ENCODE results near the gene SIGLEC5.

Gene SIGLEC5

GRCh38 chr19:51587264-51588191 is 42.7 kb downstream of the SIGLEC5 start:
- no peak for DNase-seq

DNA sequence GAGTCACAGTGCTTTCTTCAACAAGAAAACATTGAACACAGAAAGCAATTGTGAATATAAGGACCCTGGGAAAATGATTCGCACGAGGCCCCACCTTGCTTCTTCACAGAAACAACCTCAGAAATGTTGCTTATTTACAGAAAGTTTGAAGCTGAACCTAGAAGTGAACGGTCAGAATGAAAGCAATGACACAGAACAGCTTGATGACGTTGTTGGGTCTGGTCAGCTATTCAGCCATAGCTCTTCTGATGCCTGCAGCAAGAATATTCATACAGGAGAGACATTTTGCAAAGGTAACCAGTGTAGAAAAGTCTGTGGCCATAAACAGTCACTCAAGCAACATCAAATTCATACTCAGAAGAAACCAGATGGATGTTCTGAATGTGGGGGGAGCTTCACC is 43.4 kb downstream of the SIGLEC5 start:
- DNase-seq: no peak

DNA sequence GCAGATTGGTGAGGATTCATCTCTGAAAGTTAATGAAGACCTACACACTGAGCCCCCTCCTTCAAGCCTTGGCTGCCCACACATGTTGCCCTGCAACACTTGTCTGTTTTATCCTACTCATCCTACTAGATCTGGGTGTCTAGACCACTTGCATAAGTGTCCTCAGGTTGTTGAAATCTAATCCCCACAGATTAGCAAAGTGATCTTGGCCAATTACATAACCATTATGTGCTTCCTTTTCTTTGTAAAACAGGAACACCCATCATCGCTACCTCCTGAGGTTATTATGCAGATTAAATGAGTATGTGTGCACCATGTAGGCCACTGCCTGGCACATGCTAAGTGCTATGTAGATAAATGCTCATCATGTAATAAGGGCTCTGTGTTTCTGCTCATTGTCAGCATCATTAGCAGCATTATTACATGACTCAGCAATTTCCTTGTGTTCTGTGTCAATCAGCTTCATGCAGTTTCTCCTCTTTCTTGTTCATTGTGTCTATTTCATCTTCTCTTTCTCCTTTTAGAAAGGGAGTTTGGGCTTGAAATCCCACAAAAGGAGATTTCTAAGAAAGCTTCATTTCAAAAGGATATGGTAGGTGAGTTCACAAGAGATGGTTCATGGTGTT is 44.0 kb downstream of the SIGLEC5 start:
- peak; percentile 76 for DNase-seq

DNA sequence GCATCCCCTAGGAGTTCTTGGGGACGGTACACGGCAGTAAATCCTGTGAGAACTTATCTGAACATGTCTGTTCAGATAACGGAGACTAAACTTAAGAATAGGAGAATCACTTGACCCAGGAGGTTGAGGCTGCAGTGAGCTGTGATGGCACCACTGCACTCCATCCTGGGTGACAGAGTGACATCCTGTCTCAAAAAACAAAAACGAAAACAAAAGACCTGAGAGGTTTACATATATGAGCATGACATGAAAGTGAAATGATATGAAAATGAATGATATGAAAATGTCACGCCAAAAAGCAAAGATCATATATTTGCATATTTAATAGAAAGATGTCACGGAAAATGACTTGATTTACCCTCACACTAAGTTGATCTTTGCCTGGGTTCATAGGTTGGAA is 53.4 kb downstream of the SIGLEC5 start:
- no peak for DNase-seq

DNA sequence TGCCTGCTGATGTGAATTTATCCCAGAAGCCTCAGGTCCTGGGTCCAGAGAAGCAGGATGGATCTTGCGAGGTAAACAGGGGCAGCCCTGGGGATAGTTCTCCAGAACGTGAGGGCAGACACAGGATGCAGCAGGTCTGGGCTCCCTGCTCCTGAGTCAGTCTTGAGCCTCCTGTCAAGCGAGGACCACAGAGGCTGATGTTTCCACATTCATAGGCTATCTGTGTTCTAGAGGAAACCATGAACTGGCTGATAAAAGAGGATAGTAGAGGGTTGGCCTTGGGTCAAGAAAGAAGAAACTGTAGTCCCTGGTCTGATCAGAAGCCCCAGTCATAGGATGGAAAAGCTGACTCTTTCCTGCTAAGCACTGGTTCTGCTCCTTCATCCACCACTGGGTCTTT is 56.9 kb downstream of the SIGLEC5 start:
- peak; percentile 90 for DNase-seq

GRCh38 chr19:51572908-51573307 is 57.3 kb downstream of the SIGLEC5 start:
- no peak for DNase-seq

DNA sequence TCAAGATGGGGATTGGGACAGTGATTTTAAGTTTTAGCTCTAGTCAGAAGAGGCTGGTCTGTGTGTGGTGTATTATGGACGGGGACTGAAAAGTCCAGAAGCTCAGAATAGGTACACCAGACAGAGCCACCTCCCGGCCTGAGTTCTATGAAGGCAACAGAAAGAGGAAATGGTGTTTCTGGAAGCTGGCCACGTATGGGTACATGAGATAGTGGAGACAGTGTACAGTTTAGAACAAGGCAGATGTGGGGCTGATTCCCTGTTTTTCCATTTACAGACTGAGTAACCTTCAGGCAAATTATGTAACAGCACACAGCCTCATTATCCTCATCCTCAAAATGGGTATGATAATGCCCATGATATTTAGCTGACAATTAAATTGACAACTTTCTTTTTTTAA is 57.8 kb downstream of the SIGLEC5 start:
- DNase-seq: peak; percentile 91

DNA sequence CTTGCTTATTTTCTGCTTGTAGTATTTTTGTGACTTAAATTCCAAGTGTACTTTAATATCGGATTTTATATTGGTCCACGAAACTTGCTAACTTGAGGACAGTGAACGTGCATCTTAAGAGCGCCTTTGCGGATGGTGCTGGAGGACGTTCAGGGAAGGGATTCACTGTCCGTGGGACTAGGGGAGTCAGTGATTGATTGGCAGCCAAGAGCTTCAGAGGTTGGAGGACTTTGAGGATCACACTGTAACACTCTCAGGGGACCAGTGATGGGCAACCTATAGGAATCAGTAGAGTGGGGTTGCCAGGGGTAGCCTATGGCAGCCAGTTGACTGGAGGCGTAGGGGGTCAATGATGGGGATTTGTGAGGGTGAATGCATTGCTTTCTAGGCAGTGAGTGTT is 58.6 kb downstream of the SIGLEC5 start:
- DNase-seq: peak; percentile 37

- peak; percentile 98 for DNase-seq
These were observed 59.1 kb downstream of the SIGLEC5 start, which contains the start of gene ZNF175 for GRCh38 chr19:51570962-51571575. ZNF175 (plus strand) TSS chr19:51571283; CDS start chr19:51573330, 2,047 bp downstream.

DNA sequence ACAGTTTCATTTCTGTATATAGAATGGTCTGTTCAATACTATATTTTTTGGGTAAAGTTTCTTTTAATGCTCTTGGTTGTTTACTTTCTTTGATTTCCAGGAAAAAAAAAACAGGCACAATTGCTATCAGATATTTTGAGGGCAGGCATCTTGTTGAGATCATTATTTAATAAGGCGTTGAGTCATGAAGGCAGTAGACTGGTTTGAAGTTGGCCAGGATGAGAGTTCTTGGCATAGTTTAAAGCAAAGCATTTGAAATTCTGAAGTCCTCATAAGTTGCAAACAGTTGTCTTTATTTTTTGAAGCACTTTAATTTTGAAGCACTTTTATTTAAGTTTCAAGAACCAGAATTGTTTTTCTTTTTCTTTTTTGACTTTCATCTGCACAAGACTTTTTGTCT is 61.7 kb downstream of the SIGLEC5 start:
- no peak for DNase-seq

DNA sequence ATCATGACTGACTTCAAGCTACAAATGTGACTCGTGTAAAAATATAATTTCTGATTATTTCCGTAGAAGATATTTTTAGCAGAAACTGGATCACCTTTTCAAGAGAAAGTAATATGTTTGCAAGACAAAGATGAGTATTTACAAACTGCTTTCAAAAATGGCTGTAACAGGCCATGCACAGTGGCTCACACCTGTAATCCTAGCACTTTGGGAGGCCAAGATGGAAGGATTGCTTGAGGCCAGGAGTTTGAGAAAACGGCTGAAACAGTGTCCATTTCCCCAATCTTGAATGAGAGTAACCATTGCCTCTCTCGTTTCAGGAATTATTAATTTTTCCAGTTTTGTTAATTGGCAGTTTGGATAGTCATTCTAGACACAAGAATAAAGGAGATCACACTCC is 62.6 kb downstream of the SIGLEC5 start:
- no peak for DNase-seq

DNA sequence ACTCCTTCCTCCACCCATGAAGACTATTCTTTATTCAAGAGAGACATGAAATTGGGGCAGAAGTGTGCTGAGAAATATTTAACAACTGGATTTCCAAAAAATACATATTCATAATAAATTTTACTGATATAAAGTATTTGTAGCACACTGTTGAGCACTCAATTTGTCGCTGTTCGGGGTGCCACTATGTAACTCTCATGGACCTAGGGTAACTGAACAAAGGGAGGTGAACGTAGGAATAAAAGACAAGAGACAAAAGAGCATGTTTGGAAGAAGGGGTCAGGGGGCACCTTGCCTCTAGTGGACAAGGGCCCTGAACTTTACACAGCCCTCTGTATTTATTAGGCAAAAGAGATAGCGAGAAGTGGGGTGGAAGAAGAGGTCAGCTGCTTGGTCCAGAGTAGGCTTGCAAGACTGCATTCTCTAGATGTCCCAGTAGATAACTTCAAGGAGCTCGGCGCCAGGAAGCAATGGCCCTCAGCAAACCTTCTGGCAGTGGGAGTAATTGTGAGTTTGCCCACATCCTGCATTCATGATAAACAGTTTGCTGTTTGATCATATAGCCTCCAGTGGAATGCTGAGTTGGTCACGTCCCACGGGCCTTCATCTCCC is 63.6 kb downstream of the SIGLEC5 start:
- DNase-seq: peak; percentile 65

GRCh38 chr19:51565583-51565982 is 64.6 kb downstream of the SIGLEC5 start:
- peak; percentile 89 for DNase-seq

DNA sequence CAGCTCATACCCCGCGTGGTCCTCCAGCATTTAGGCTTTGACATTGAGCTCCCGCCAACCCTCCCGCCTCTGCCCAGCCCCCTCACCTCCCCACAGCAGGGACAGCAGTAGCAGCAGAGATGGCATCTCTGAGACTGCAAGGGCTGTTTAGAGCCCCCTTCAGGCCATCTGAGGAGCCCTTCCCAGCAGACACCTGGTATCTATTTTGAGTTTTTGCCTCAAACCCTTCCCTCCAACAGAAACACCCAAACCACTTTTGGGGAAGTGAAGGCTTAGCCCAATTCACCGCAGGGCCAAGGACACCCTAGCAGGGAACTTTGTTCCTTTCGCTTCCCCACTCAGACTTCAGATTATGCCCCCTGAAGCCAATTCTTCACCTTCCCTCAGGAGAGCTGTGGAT is 65.4 kb downstream of the SIGLEC5 start:
- peak; percentile 84 for DNase-seq
